ENCODE measurements around the gene CNTNAP5. TPM values are rescaled to one million over a fixed set of nuclear protein-coding genes. Genes with fewer than 3 reads are reported as not detected.

Gene CNTNAP5
- total and polyA plus RNA-seq, 2 donors (not counting 3 experiments of a cell fraction or from before 2014, with no cell fraction given) = not detected

GRCh38 chr2:124476291-124476690 is 451.2 kb downstream of the CNTNAP5 start:
- FAIRE-seq = no peak

More at GRCh38 chr2:124476291-124476690, 451.2 kb downstream of the CNTNAP5 start:
- no peaks in the 10 kb centered on the region for H3K36me3 ChIP-seq (ENCODE audit: control insufficient read depth in 2 of 2, extremely low read depth in 1 of 2, insufficient read depth in 2 of 2, low read length in 2 of 2)
- BruUV-seq (replicated peaks) = no TSS peak
- H3K9me3 ChIP-seq (replicated peaks; ENCODE audit: control insufficient read depth, insufficient read depth, low read length) = peaks cover 7% of the 10 kb centered on the region
- ChIA-PET CTCF (no interaction called here), POLR2A (no interaction called here)
- no peak overlapping the region for H3K4me2 ChIP-seq (ENCODE audit: insufficient read depth, low read length)
- TF ChIP-seq JUN (IDR thresholded peaks at IDR 0.05; ENCODE audit: borderline replicate concordance, insufficient read depth, insufficient read length, low read depth) (no peak), POLR2A (IDR thresholded peaks at IDR 0.05; ENCODE audit: low read depth, low read length) (no peak), CTCF (IDR thresholded peaks at IDR 0.05; ENCODE audit: extremely low read depth in 1 of 2, insufficient read depth in 1 of 2, low read depth in 1 of 2, low read length in 2 of 2) (no peak), FOS (IDR thresholded peaks at IDR 0.05; ENCODE audit: borderline replicate concordance, insufficient read depth, low read length) (no peak), EZH2 (IDR thresholded peaks at IDR 0.05; ENCODE audit: borderline replicate concordance, low read depth, low read length, severe bottlenecking) (no peak), MAX (IDR thresholded peaks at IDR 0.05; ENCODE audit: insufficient read depth, insufficient read length) (no peak), MYC (IDR thresholded peaks at IDR 0.05; ENCODE audit: low read depth, low read length) (no peak), GATA2 (IDR thresholded peaks at IDR 0.05; ENCODE audit: insufficient read depth, insufficient read length, low read depth, low read length) (no peak), POLR2AphosphoS5 (IDR thresholded peaks at IDR 0.05; ENCODE audit: insufficient read depth, low read depth, low read length) (no peak)
- H3K27ac ChIP-seq (ENCODE audit: insufficient read depth, low read depth, low read length) = no peak overlapping the region
- H4K20me1 ChIP-seq (replicated peaks; ENCODE audit: control insufficient read depth, extremely low read depth, insufficient read depth, low read length) = no peaks in the 10 kb centered on the region
- H3K4me3 ChIP-seq (replicated peaks in 1 of 3; ENCODE audit: insufficient read depth in 1 of 3, low read depth in 1 of 3, low read length in 3 of 3) = no peak overlapping the region
- DNase-seq (ENCODE audit: low read depth, low spot score) = no peak
- no peaks in the 10 kb centered on the region for H3K79me2 ChIP-seq (ENCODE audit: control insufficient read depth, insufficient read depth, low read length)
- H3K27me3 ChIP-seq (ENCODE audit: control insufficient read depth in 2 of 2, insufficient read depth in 2 of 2, low read length in 2 of 2) = no peaks in the 10 kb centered on the region
- H3K4me1 ChIP-seq (ENCODE audit: control insufficient read depth, extremely low read depth, insufficient read depth, low read length) = no peaks in the 10 kb centered on the region
- no peaks in the 10 kb centered on the region for H3K9me1 ChIP-seq (replicated peaks; ENCODE audit: control insufficient read depth, extremely low read depth, insufficient read depth, low read length)
- dilution Hi-C loops (cut with MboI; ENCODE audit: extremely low pct_ligation_motif_present, low sequenced_read_pairs) (no loop called here), intact Hi-C loops (cut with micrococcal nuclease) (no loop called here)
- H3K9ac ChIP-seq (replicated peaks; ENCODE audit: extremely low read depth, insufficient read depth, low read length) = no peak overlapping the region
- no peak overlapping the region for H2AFZ ChIP-seq (ENCODE audit: low read depth, low read length)

All from endothelial cell of umbilical vein (primary cell).